Measurements from ENCODE around the gene FRK. TPM values are rescaled to one million over a fixed set of nuclear protein-coding genes. Genes with fewer than 3 reads are reported as not detected.

The FRK gene
- polyA plus RNA-seq, 3 donors, result not detected

GRCh38 chr6:115999235-115999634 is 61.5 kb downstream of the FRK start:
- H3K27me3 ChIP-seq (ENCODE audit: control insufficient read depth in 2 of 2, insufficient read depth in 2 of 2, low read length in 2 of 2), result no peaks in the 10 kb centered on the region
- no peak overlapping the region for H3K4me2 ChIP-seq (replicated peaks; ENCODE audit: extremely low read depth, low read length, poor library complexity, severe bottlenecking)
- no peaks in the 10 kb centered on the region for H3K9me3 Mint-ChIP-seq
- no peak overlapping the region for H3K27ac Mint-ChIP-seq
- no peaks in the 10 kb centered on the region for H3K4me1 Mint-ChIP-seq
- H3K79me2 ChIP-seq (ENCODE audit: insufficient read depth, low read length), result no peaks in the 10 kb centered on the region
- H3K27ac ChIP-seq (ENCODE audit: low read depth in 1 of 2, low read length in 2 of 2), result no peak overlapping the region
- no peaks in the 10 kb centered on the region for H3K36me3 Mint-ChIP-seq
- TF ChIP-seq CTCF (IDR thresholded peaks at IDR 0.05), result no peak
- no peak overlapping the region for H2AFZ ChIP-seq (ENCODE audit: insufficient read depth, low read depth, low read length, poor library complexity, severe bottlenecking)
- H4K20me1 ChIP-seq (ENCODE audit: insufficient read depth, low read length), result no peaks in the 10 kb centered on the region
- no peaks in the 10 kb centered on the region for H3K9me3 ChIP-seq (replicated peaks in 1 of 2; ENCODE audit: control insufficient read depth in 1 of 2, insufficient read depth in 1 of 2, low read length in 2 of 2)
- H3K4me3 Mint-ChIP-seq, result no peak overlapping the region
- no peak overlapping the region for H3K9ac ChIP-seq (ENCODE audit: insufficient read depth, low read length, poor library complexity, severe bottlenecking)
- peaks cover 0 to 1% (median 0%) of the 10 kb centered on the region in 3 donors for H3K27me3 Mint-ChIP-seq (ENCODE audit: low read depth in 3 of 3)
- intact Hi-C loops (cut with micrococcal nuclease), result no loop called here
- 83% methylated on average over 1 of the region's 3 CpGs for WGBS (ENCODE audit: insufficient coverage)
- H3K36me3 ChIP-seq (replicated peaks in 1 of 2; ENCODE audit: control insufficient read depth in 1 of 2, insufficient read depth in 2 of 2, low read length in 2 of 2), result no peaks in the 10 kb centered on the region
- H3K4me3 ChIP-seq (replicated peaks in 1 of 3; ENCODE audit: low read depth in 2 of 3, low read length in 3 of 3), result no peak overlapping the region
- no peaks in the 10 kb centered on the region for H3K4me1 ChIP-seq (ENCODE audit: control insufficient read depth in 1 of 2, insufficient read depth in 2 of 2, low read length in 2 of 2)
- DNase-seq, result no peak

- no peaks in the 10 kb centered on the region for H3K27me3 ChIP-seq (ENCODE audit: control insufficient read depth in 2 of 2, insufficient read depth in 2 of 2, low read length in 2 of 2)
- intact Hi-C loops (cut with micrococcal nuclease), result no loop called here
- H3K9ac ChIP-seq (ENCODE audit: insufficient read depth, low read length, poor library complexity, severe bottlenecking), result no peak overlapping the region
- H3K36me3 ChIP-seq (replicated peaks in 1 of 2; ENCODE audit: control insufficient read depth in 1 of 2, insufficient read depth in 2 of 2, low read length in 2 of 2), result no peaks in the 10 kb centered on the region
- no peaks in the 10 kb centered on the region for H3K79me2 ChIP-seq (ENCODE audit: insufficient read depth, low read length)
- no peaks in the 10 kb centered on the region for H3K4me1 ChIP-seq (ENCODE audit: control insufficient read depth in 1 of 2, insufficient read depth in 2 of 2, low read length in 2 of 2)
- no peak overlapping the region for H3K4me3 ChIP-seq (replicated peaks in 1 of 3; ENCODE audit: low read depth in 2 of 3, low read length in 3 of 3)
- TF ChIP-seq CTCF (IDR thresholded peaks at IDR 0.05), result no peak
- H3K4me3 Mint-ChIP-seq, result no peak overlapping the region
- H3K36me3 Mint-ChIP-seq, result no peaks in the 10 kb centered on the region
- H3K27ac Mint-ChIP-seq, result no peak overlapping the region
- H3K4me2 ChIP-seq (replicated peaks; ENCODE audit: extremely low read depth, low read length, poor library complexity, severe bottlenecking), result no peak overlapping the region
- no peaks in the 10 kb centered on the region for H4K20me1 ChIP-seq (ENCODE audit: insufficient read depth, low read length)
- peaks cover 0 to 1% (median 0%) of the 10 kb centered on the region in 3 donors for H3K27me3 Mint-ChIP-seq (ENCODE audit: low read depth in 3 of 3)
- DNase-seq, result no peak
- WGBS (ENCODE audit: insufficient coverage), result 82% methylated on average over 5 of the region's 5 CpGs
- no peaks in the 10 kb centered on the region for H3K4me1 Mint-ChIP-seq
- no peak overlapping the region for H3K27ac ChIP-seq (ENCODE audit: low read depth in 1 of 2, low read length in 2 of 2)
- no peak overlapping the region for H2AFZ ChIP-seq (ENCODE audit: insufficient read depth, low read depth, low read length, poor library complexity, severe bottlenecking)
- H3K9me3 Mint-ChIP-seq, result no peaks in the 10 kb centered on the region
- no peaks in the 10 kb centered on the region for H3K9me3 ChIP-seq (replicated peaks in 1 of 2; ENCODE audit: control insufficient read depth in 1 of 2, insufficient read depth in 1 of 2, low read length in 2 of 2)
Measured at GRCh38 chr6:115997990-115998585, 62.6 kb downstream of the FRK start.
